CD8-positive, alpha-beta memory T cell (primary cell): ENCODE results near the gene PLPP2. TPM values are rescaled to one million over a fixed set of nuclear protein-coding genes. Genes with fewer than 3 reads are reported as not detected.

ENCODE experiments used
- CTCF ChIA-PET: fragments of 350-600 bp; sonication (Branson Sonifier 250); formaldehyde crosslinking; loops from one replicate; lab custom pipeline; 2021; ENCODE audit warnings: antibody characterized with exemption; lab: Charles Lee
- POLR2A ChIA-PET: fragments of 350-600 bp; sonication (Branson Sonifier 250); formaldehyde crosslinking; loops from one replicate; lab custom pipeline; 2021; ENCODE audit warnings: antibody characterized with exemption; lab: Charles Lee
- DNase-seq, 5 donors: peaks; one replicate each; pipeline versions ENCODE4 v3.0.0 to v3.0.0-alpha.2; 2020 to 2022; ENCODE audit warnings: mixed read lengths in 1 of 5
- H3K27ac ChIP-seq: one replicate; pipeline ENCODE4 v1.7.0; 2013; ENCODE audit warnings: low read depth, mild to moderate bottlenecking, low read length, moderate library complexity
- H3K27me3 ChIP-seq: 2 replicates; pipeline ENCODE4 v1.7.0; 2013; ENCODE audit warnings: low read length, mild to moderate bottlenecking; ENCODE audit not compliant: insufficient read depth, poor library complexity, severe bottlenecking
- H3K36me3 ChIP-seq: 2 replicates; pipeline ENCODE4 v1.7.0; 2013; ENCODE audit warnings: mild to moderate bottlenecking, low read length, moderate library complexity; ENCODE audit not compliant: insufficient read depth
- H3K4me1 ChIP-seq: 2 replicates; pipeline ENCODE4 v1.7.0; 2013; ENCODE audit warnings: mild to moderate bottlenecking, low read length, moderate library complexity; ENCODE audit not compliant: insufficient read depth
- H3K4me3 ChIP-seq: 2 replicates; pipeline ENCODE4 v1.7.0; 2013; ENCODE audit warnings: mild to moderate bottlenecking, low read length
- H3K9me3 ChIP-seq: 2 replicates; pipeline ENCODE4 v1.7.0; 2013; ENCODE audit warnings: mild to moderate bottlenecking, low read length
- H3K27ac Mint-ChIP-seq, 8 donors: one replicate each; pipeline ENCODE4 v1.8.0; 2020 to 2021; ENCODE audit warnings: mixed read lengths in 8 of 8, mild to moderate bottlenecking in 6 of 8, inconsistent platforms in 3 of 8, moderate library complexity in 3 of 8
- H3K27me3 Mint-ChIP-seq, 2 donors: one replicate each; pipeline ENCODE4 v1.8.0; 2020 to 2021; ENCODE audit warnings: mixed read lengths in 2 of 2, mild to moderate bottlenecking in 1 of 2, moderate library complexity in 1 of 2
- H3K36me3 Mint-ChIP-seq, 3 donors: one replicate each; pipeline ENCODE4 v1.8.0; 2020 to 2021; ENCODE audit warnings: mixed read lengths in 3 of 3, inconsistent platforms in 1 of 3, mild to moderate bottlenecking in 1 of 3
- H3K4me1 Mint-ChIP-seq, 3 donors: one replicate each; pipeline ENCODE4 v1.8.0; 2020 to 2021; ENCODE audit warnings: mixed read lengths in 3 of 3, inconsistent platforms in 1 of 3, mild to moderate bottlenecking in 1 of 3
- H3K4me3 Mint-ChIP-seq, 7 donors: one replicate each; pipeline ENCODE4 v1.8.0; 2020 to 2021; ENCODE audit warnings: mixed read lengths in 7 of 7, mild to moderate bottlenecking in 6 of 7, moderate library complexity in 4 of 7, inconsistent platforms in 2 of 7
- H3K9me3 Mint-ChIP-seq, 5 donors: one replicate each; pipeline ENCODE4 v1.8.0; 2020 to 2022; ENCODE audit warnings: mixed read lengths in 5 of 5, mild to moderate bottlenecking in 3 of 5, moderate library complexity in 2 of 5, inconsistent platforms in 1 of 5
- polyA plus RNA-seq: library from polyadenylated mRNA; unstranded; fragments of 300-500 nt; fragmentation: Illumina TruSeq; gene quantifications from one replicate; pipeline ENCODE4 v1.2.3, GENCODE V29; 2021
- total RNA-seq, 2 experiments: library from RNA; stranded (reverse); gene quantifications; one replicate each; pipeline ENCODE4 v1.2.3, GENCODE V29; 2021

The PLPP2 gene
- total and polyA plus RNA-seq, 3 experiments from 2014 or later: 2.3 TPM; not detected in 2

DNA sequence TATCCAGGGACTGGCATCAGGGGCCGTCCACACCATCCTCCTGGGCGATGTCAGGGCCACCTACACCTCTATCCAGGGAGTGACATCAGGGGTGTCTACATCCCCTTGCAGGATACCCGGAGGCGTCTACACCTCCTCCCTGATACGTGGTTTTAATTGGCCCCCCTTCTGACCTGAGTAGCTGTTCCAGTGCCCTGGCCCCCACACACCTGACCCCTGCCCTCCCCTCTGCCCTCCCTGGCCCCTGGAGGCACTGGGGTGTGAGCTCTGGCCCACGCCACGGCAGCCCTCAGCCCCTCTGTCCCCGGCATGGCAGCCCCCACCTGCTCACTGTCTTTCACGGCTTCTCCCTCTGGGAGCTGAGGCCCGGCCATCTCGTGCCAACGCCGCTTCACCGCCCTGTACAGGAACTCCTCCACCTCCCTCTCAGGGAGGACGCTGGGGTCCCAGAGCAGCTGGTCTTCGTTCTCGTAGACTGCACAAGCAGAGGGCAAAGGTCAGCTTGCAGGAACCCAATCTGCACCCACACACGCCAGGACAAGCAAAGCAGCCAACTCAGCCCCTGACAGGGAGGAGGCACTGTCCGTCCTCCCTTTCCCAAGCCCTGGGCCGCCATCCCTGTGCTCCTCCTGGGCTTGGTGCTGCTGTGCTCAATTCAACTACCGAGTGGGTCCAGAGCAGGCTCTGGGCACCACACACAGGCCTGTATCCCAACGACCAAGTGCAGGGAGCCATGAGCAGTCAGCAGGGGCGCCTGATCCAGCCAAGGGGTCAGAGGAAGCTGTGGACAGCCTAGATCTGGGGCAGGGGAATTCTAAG, 22.2 kb upstream of the PLPP2 start:
- Histone ChIP-seq H3K4me3 (no peak overlapping the region), H3K4me1 (no peaks in the 10 kb centered on the region), H3K27ac (no peak overlapping the region), H3K9me3 (no peaks in the 10 kb centered on the region), H3K27me3 (no peaks in the 10 kb centered on the region), H3K36me3 (peaks cover 16% of the 10 kb centered on the region)
- peaks cover 3 to 6% (median 5%) of the 10 kb centered on the region in 3 donors for H3K4me1 Mint-ChIP-seq
- CTCF ChIA-PET: no interaction called here
- H3K4me3 Mint-ChIP-seq: no peak overlapping the region
- peaks cover 16 to 64% (median 17%) of the 10 kb centered on the region in 3 donors for H3K36me3 Mint-ChIP-seq
- POLR2A ChIA-PET: no interaction called here
- H3K27me3 Mint-ChIP-seq: no peaks in the 10 kb centered on the region
- no peak for DNase-seq
- peak overlapping the region in 1 of 8 donors; percentile 5 for H3K27ac Mint-ChIP-seq
- H3K9me3 Mint-ChIP-seq: peaks cover 0 to 4% (median 0%) of the 10 kb centered on the region in 5 donors

DNA sequence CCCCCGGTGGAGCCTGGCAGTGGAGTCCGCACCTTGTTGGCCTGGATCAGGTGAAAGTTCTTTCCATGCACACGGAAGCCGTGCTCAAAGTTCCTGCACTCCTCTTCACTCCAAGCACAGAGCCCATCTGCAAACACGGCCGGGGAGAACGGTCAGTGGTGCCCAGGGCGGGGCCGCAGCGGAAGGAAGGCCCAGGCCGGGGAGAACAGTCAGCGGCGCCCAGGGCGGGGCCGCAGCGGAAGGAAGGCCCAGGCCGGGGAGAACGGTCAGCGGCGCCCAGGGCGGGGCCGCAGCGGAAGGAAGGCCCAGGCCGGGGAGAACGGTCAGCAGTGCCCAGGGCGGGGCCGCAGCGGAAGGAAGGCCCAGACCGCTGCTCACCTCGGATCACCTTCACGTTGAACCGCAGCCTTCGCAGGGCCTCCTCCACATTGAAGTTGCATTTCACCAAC, 20.6 kb upstream of the PLPP2 start:
- peaks cover 16% of the 10 kb centered on the region for H3K36me3 ChIP-seq
- H3K9me3 Mint-ChIP-seq: no peaks in the 10 kb centered on the region

DNA sequence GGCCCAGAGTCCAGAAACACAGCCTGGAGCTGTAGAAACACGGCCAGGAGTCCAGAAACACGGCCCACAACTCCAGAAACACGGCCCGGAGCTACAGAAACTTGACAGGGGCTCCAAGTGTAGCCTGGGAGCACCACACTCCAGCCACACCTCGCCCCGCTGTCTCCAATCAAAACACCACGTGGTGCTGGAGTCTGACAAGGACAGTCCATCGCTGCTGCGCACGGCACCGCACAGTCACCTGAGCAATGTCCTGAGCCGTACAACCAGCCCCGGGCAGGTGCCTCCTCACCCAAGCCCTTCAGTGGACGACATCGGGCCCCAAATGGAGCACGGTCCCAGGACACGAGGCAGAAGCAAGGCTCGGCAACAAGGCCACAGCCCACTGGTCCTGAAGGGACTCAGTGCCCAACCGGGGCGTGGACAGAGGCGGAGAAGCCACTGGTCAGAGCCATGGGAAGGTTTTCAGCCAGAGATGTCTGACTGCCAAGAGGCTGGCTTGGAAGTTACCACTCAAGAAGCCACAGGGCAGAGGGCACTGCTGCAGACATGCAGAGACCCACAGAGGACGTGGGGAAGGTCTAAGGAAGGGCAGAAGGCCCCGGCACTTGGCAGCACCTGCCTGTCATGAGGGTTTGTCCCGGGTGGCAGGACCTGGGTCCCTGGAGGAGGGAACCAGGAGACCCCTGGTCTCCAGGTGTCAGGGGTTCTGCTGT, 19.7 kb upstream of the PLPP2 start:
- Mint-ChIP-seq H3K27me3 (no peaks in the 10 kb centered on the region), H3K4me3 (no peak overlapping the region), H3K27ac (peak overlapping the region in 2 of 8 donors; percentile 7 to 78), H3K9me3 (no peaks in the 10 kb centered on the region), H3K4me1 (peaks cover 0 to 6% (median 5%) of the 10 kb centered on the region in 3 donors), H3K36me3 (peaks cover 7 to 67% (median 11%) of the 10 kb centered on the region in 3 donors)
- H3K27ac ChIP-seq: no peak overlapping the region
- DNase-seq: no peak
- POLR2A ChIA-PET: no interaction called here
- peaks cover 16% of the 10 kb centered on the region for H3K36me3 ChIP-seq
- H3K4me3 ChIP-seq: no peak overlapping the region
- CTCF ChIA-PET: no interaction called here
- H3K9me3 ChIP-seq: no peaks in the 10 kb centered on the region
- H3K4me1 ChIP-seq: no peaks in the 10 kb centered on the region
- H3K27me3 ChIP-seq: no peaks in the 10 kb centered on the region

More for the DNA sequence above, 20.6 kb upstream of the PLPP2 start:
- peaks cover 0 to 6% (median 5%) of the 10 kb centered on the region in 3 donors for H3K4me1 Mint-ChIP-seq
- Histone ChIP-seq H3K4me3 (no peak overlapping the region), H3K4me1 (no peaks in the 10 kb centered on the region), H3K27me3 (no peaks in the 10 kb centered on the region), H3K9me3 (no peaks in the 10 kb centered on the region), H3K27ac (no peak overlapping the region)
- H3K36me3 Mint-ChIP-seq: peaks cover 7 to 69% (median 11%) of the 10 kb centered on the region in 3 donors
- POLR2A ChIA-PET: no interaction called here
- H3K27me3 Mint-ChIP-seq: no peaks in the 10 kb centered on the region
- no peak for DNase-seq
- no peak overlapping the region for H3K4me3 Mint-ChIP-seq
- peak overlapping the region in 1 of 8 donors; percentile 60 for H3K27ac Mint-ChIP-seq
- CTCF ChIA-PET: no interaction called here

DNA sequence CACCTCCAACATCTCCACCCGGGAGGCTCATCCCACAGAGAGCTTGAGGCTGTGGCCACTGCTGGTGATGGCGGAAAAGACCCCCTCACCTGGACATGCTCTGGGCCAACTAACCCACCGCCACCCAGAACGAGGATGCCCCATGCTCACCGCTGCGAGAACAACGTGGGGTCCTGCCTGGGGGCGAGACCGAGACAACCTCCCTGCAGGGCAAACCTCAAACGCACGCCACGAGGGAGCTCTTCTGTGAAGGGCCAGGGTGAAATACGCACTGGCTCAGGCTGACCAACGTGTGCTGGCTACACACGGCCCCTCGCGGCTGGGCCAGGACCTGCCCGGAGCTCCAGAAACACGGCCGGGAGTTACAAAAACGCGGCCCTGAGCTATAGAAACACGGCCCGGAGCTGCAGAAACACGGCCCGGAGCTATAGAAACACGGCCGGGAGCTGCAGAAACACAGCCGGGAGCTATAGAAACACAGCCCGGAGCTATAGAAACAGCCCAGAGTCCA, 19.0 kb upstream of the PLPP2 start:
- Histone ChIP-seq H3K4me3 (no peak overlapping the region), H3K4me1 (no peaks in the 10 kb centered on the region), H3K36me3 (peaks cover 8% of the 10 kb centered on the region), H3K27ac (no peak overlapping the region), H3K27me3 (no peaks in the 10 kb centered on the region), H3K9me3 (no peaks in the 10 kb centered on the region)
- Mint-ChIP-seq H3K4me3 (no peak overlapping the region), H3K9me3 (no peaks in the 10 kb centered on the region), H3K27me3 (no peaks in the 10 kb centered on the region), H3K36me3 (peaks cover 2 to 67% (median 4%) of the 10 kb centered on the region in 3 donors), H3K4me1 (peaks cover 0 to under 1% (median 0%) of the 10 kb centered on the region in 3 donors), H3K27ac (no peak overlapping the region)
- ChIA-PET POLR2A (no interaction called here), CTCF (no interaction called here)
- DNase-seq: no peak

DNA sequence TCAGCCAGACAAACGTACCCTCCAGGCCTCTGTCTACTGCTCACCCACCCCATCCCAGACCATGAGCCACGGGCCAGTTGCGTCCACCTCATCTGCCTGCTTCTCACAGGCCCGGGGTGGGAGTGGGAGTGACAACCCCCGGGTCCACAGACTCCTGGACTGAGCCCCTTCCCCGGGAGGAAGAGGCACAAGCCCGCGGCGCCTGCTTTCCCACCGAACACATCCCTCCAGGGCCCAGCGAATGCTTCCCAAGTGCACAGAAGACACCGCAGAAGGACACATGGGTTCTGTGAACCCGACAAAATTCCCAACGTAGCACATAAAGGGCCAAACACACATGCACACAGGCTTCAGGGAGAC, 18.0 kb upstream of the PLPP2 start:
- ChIA-PET CTCF (no interaction called here), POLR2A (no interaction called here)

DNA sequence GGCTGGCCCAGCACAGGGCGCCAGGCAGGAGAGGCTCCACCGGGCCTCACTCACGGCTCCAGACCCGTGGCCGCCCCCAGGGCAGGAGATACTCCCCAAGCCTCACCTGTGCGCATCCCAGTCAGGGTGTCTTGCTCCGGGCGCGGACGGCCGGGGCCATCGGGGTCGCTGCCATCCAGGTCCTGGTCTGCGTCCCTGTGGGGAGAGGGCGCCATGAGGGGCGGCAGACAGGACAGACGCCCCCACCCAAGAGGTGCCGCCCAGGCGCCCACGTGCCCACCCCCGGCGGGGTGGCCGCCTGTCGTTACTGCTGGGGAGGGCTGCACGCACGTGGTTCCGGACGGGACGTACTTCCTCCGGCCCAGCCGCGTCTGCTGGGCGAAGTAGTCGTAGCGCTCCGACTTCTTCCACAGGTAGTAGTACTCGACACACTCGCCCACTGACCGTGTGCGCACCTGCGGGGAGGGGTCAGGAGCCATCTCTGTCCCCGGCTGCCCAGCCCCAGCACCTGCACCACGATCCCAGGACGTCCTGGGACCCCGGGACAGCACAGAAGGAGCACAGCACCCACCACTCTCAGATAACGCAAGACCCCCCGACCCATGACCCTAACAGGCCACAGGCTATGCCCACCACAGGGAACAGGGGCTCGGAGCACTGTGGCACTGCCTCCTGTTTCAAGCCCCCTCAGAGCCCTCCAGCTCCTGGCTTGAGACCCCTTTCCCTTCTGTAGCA, 17.4 kb upstream of the PLPP2 start:
- ChIA-PET POLR2A (no interaction called here), CTCF (no interaction called here)
- H3K36me3 ChIP-seq: peaks cover 6% of the 10 kb centered on the region
- no peak overlapping the region for H3K27ac Mint-ChIP-seq
- no peaks in the 10 kb centered on the region for H3K27me3 Mint-ChIP-seq
- H3K9me3 ChIP-seq: no peaks in the 10 kb centered on the region
- peaks cover 0 to 56% (median 2%) of the 10 kb centered on the region in 3 donors for H3K36me3 Mint-ChIP-seq
- no peaks in the 10 kb centered on the region for H3K4me1 ChIP-seq
- no peak overlapping the region for H3K4me3 ChIP-seq
- no peaks in the 10 kb centered on the region for H3K9me3 Mint-ChIP-seq
- DNase-seq: no peak
- no peaks in the 10 kb centered on the region for H3K4me1 Mint-ChIP-seq
- H3K27me3 ChIP-seq: no peaks in the 10 kb centered on the region
- H3K27ac ChIP-seq: no peak overlapping the region
- H3K4me3 Mint-ChIP-seq: no peak overlapping the region

More for the DNA sequence above, 18.0 kb upstream of the PLPP2 start:
- Histone ChIP-seq H3K4me1 (no peaks in the 10 kb centered on the region), H3K4me3 (no peak overlapping the region), H3K36me3 (peaks cover 8% of the 10 kb centered on the region), H3K9me3 (no peaks in the 10 kb centered on the region), H3K27ac (no peak overlapping the region), H3K27me3 (no peaks in the 10 kb centered on the region)
- Mint-ChIP-seq H3K4me1 (no peaks in the 10 kb centered on the region), H3K9me3 (no peaks in the 10 kb centered on the region), H3K4me3 (no peak overlapping the region), H3K36me3 (peaks cover 0 to 61% (median 2%) of the 10 kb centered on the region in 3 donors), H3K27me3 (no peaks in the 10 kb centered on the region), H3K27ac (no peak overlapping the region)
- no peak for DNase-seq

DNA sequence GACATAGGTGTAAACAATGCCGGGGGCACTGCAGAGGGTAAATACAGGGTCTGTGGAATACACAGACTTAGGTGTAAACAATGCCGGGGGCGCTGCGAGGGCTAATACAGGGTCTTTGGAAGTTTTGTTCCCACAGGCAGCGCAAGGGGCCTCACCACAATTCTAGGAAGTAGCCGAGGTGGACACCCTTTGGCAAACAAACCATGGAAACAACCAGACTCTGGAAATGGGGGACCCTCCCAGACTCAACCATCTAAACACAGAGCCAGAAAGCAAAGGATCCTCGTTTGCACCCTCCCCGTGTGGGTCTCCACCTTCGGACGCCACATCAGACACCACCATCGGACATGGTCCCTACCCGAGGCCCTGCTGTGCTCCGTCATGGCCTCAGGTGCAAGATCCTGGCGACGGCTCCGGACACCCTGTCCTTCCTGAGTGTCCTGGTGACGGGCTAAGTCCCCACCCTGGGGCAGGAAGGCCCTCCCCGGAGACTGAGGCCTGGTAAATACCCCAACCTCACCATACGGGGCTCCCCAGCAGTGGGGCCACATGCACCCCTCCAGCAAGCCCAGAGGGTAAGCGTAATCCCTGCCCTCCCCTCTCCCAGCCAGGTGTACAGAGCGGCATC, 16.7 kb upstream of the PLPP2 start:
- no peak overlapping the region for H3K27ac ChIP-seq
- no peak for DNase-seq
- Mint-ChIP-seq H3K4me1 (no peaks in the 10 kb centered on the region), H3K27ac (no peak overlapping the region), H3K9me3 (no peaks in the 10 kb centered on the region), H3K27me3 (no peaks in the 10 kb centered on the region), H3K4me3 (no peak overlapping the region), H3K36me3 (peaks cover 0 to 52% (median 2%) of the 10 kb centered on the region in 3 donors)
- ChIA-PET CTCF (no interaction called here), POLR2A (no interaction called here)
- H3K36me3 ChIP-seq: no peaks in the 10 kb centered on the region
- no peaks in the 10 kb centered on the region for H3K9me3 ChIP-seq
- H3K27me3 ChIP-seq: no peaks in the 10 kb centered on the region
- no peak overlapping the region for H3K4me3 ChIP-seq
- no peaks in the 10 kb centered on the region for H3K4me1 ChIP-seq
